Activated CD8-positive, alpha-beta memory T cell treated with anti-CD3 and anti-CD28 coated beads for 4 hours (primary cell): ENCODE data around the gene ZNF768.
"Not testable (repeated sequence)": the region's sequence is repeated elsewhere in the genome, so short reads cannot be mapped to it uniquely, and the experiment has no call there.

ENCODE experiments used
- DNase-seq, 2 donors: peaks; one replicate each; pipeline ENCODE4 v3.0.0-alpha.2; 2020; ENCODE audit warnings: low read depth in 2 of 2

Gene ZNF768

GRCh38 chr16:30510376-30510938, 15.9 kb downstream of the ZNF768 start:
- no peak for DNase-seq

- DNase-seq, result no peak
Observed at GRCh38 chr16:30509081-30509765, 17.1 kb downstream of the ZNF768 start.

- no peak for DNase-seq
Observed at GRCh38 chr16:30503403-30504296, 22.7 kb downstream of the ZNF768 start.

GRCh38 chr16:30499284-30499683, 27.1 kb downstream of the ZNF768 start:
- DNase-seq, result no peak

GRCh38 chr16:30494709-30495108, 31.7 kb downstream of the ZNF768 start:
- DNase-seq, result no peak

DNA sequence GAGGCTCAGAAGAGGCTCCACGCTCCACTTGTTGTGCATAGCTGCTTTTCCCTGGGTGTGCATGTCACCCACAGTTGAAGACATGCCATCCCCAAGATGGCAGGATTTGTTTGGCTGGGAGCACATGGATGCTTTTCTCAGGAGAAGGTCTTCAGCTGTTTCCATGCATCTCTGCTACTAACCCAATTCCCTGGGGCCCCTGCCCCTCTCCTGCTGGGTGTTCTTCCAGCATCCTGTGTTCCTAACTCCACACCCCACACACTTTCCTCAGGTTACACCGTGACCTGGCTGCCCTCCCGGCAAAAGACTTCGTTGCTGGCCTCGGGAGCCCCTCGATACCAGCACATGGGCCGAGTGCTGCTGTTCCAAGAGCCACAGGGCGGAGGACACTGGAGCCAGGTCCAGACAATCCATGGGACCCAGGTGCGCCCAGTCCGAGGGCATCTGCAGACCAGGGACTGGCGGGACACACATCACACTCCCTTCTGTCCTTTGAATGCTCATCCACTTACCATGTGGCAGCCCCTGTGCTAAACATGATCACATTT, 32.4 kb downstream of the ZNF768 start:
- DNase-seq, result no peak

GRCh38 chr16:30491744-30492308, 34.5 kb downstream of the ZNF768 start:
- DNase-seq, result no peak

DNA sequence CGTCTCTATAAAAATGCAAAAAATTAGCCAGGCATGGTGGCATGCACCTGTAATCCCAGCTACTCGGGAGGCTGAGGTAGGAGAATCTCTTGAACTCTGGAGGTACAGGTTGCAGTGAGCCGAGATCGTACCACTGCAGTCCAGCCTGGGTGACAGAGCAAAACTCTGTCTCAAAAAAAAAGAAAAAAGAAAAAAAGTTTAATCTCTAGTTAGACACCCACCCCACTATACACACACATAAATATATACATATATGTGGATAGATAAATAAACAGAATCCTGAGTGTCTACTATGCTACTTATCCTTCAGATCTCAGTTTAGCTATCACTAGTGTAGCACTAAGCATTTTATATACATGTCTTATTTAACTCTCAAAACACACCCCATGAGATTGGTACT, 35.1 kb downstream of the ZNF768 start:
- no peak for DNase-seq

GRCh38 chr16:30490210-30490609, 36.2 kb downstream of the ZNF768 start:
- DNase-seq, result no peak

GRCh38 chr16:30488764-30489605, 37.4 kb downstream of the ZNF768 start:
- DNase-seq, result no peak

- DNase-seq, result no peak
Observed at GRCh38 chr16:30485818-30486436, 40.4 kb downstream of the ZNF768 start.

DNA sequence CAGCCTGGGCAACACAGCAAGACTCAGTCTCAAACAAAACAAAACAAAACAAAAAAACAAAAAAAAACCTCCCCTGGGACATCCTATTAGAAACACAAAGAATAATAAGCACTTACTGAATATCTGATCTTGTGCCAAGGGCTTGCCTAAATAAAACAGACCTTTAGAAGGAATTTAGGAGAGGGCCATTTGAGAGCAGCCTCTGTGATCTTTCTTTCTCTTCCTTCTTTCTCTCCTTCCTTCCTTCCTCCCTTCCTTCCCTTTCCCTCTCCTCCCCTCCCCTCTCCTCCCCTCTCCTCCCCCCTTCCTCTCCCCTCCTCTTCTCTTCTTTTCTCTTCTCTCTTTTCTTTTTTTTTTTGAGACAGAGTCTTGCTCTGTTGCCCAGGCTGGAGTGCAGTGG, 41.5 kb downstream of the ZNF768 start:
- DNase-seq, result no peak

- no peak for DNase-seq
Observed at GRCh38 chr16:30482366-30482765, 44.0 kb downstream of the ZNF768 start.

GRCh38 chr16:30481381-30481780, 45.0 kb downstream of the ZNF768 start:
- no peak for DNase-seq

DNA sequence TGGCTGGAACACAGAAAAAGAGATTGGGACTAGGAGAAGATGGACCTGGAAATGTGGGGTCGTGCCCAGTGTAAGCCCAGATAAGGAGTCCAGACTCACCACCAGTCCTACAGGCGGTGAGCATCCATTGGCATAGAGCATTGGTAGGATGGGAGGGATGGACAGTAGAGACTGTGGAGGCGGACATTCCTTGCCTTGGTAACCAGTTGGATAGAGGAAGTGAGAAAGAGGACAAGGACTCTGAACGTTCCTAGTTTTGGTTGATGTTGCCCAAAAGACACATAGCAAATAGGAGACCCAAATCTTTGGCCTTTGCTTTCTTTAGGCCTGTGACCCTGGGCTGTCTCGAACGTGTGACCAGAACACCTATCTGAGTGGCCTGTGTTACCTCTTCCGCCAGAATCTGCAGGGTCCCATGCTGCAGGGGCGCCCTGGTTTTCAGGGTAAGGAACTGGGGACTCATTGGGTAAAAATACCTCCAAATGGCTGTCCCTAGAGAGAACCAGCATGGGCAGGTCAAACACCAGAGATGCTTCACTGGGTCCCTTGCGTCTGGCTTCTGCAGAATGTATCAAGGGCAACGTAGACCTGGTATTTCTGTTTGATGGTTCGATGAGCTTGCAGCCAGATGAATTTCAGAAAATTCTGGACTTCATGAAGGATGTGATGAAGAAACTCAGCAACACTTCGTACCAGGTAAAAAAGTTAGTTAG, 47.4 kb downstream of the ZNF768 start:
- no peak for DNase-seq

GRCh38 chr16:30477773-30478172, 48.6 kb downstream of the ZNF768 start:
- not testable (repeated sequence) for DNase-seq

- DNase-seq, result no peak
Observed at GRCh38 chr16:30476991-30477390, 49.4 kb downstream of the ZNF768 start.

DNA sequence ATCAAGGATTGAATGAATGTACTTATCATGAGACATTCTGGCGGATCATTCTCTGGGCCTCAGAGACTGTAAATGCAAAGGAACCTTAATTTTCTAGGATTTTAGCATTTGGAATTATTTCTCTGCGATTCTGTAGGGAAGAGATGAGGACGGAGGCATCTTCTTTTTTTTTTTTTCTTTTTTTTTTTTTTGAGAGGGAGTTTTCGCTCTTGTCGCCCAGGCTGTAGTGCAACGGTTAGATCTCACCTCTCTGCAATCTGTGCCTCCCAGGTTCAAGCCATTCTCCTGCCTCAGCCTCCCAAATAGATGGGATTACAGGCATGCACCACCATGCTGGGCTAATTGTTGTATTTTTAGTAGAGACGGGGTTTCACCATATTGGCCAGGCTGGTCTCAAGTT, 51.7 kb downstream of the ZNF768 start:
- no peak for DNase-seq

GRCh38 chr16:30474074-30474452, 52.3 kb downstream of the ZNF768 start:
- DNase-seq, result no peak
